ENCODE results near the gene CYTH1.
"Not testable (repeated sequence)": the region's sequence is repeated elsewhere in the genome, so short reads cannot be mapped to it uniquely, and the experiment has no call there.

CYTH1 gene

GRCh38 chr17:78761789-78762406, 20.2 kb downstream of the CYTH1 start:
- DNase-seq (ENCODE audit: low read depth in 2 of 2): no peak

DNA sequence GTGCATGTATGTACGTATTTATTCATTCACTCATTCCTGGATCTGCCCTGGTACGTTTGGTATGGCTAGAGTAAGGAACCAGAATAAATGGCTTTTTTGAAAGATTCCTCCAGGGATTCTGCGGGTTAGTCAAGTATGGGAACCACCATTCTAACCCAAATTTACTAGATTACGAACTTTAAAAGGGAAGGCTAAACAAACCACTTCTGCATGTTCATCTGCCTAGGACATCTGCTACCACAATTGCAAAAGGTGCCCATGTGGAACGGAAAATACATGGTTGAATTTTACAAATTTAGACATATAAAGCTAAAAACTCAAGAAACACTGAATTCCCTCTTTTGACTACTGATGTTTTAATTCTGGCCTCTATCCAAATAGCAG, 22.1 kb downstream of the CYTH1 start:
- no peak for DNase-seq (ENCODE audit: low read depth in 2 of 2)

DNA sequence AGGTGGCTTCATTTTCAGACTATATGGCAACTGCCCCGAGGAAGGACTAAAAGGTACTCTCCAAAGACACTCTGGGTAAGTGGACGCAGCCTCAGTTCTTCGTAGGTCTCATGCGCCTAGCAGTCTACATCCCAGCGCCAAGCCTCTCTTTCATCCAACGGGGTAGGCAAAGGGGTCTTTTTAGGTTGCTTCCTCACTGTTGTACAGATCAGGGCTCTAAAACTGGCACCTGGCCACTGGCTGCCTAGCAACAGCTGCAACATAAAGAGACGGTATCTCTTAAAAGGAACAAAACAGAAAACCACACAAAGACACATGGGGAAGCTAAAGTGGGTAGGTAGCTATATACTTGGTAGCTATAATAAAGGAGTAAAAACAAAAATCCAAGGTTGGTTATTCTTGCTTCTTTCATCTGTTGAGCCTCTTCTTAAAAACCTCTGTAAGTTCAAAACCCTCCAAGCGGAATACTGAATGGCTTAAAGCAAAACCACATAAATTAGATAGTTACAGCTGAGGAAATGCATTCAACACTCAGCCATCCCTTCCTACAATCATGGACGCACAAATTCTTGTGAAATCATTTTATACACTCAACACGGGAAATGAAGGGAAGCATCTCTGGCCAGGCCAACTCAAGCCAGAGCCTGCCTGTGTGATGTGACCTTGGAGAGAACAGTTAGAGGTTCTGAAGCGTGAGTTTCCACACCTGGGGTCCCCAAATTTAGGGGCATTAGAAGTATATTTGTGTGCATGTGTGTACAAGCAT, 22.7 kb downstream of the CYTH1 start:
- no peak for DNase-seq (ENCODE audit: low read depth in 2 of 2)

DNA sequence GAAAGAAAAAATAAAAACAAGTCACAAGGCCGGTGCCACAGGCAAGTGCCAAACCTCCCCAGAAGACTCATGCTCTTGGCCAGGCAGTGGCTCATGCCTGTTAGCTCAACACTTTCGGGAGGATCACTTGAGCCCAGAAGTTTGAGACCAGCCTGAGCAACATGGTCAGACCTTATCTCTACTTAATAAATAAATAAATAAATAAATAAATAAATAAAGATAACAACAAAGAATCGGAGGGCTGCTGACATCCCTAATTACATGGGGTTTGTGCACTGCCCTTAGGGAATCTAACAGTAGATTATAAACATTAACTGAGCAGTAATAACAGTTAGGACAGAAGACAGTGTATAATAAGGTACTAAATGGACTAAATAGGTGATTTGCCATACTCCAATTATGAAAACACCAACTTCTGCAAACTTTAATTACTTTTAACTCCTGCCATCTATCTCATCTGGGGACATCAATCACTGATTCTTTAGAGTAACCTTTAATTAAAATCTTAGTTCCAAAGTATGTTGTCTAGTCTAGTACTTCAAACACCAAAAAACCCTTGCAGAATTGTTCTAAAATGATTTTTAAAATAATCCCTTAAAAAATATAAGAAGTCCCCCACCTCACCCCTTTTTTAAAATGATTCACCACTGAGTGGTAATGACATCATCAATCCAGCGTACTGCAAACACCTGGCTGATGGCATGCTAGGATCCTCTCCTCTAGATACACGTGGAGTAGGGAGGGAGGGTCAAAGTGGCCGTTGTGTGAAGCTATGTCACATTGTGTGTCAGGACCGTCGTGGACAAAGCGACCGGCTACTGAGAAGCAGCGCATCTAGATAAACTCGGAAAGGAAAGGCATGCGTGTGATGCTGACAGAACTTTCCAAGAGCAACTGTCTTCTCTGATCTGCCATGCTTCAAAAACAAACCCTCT, 28.5 kb downstream of the CYTH1 start:
- DNase-seq (ENCODE audit: low read depth in 2 of 2): no peak

- DNase-seq (ENCODE audit: low read depth in 2 of 2): no peak
Measured at GRCh38 chr17:78751447-78752161, 30.5 kb downstream of the CYTH1 start.

DNA sequence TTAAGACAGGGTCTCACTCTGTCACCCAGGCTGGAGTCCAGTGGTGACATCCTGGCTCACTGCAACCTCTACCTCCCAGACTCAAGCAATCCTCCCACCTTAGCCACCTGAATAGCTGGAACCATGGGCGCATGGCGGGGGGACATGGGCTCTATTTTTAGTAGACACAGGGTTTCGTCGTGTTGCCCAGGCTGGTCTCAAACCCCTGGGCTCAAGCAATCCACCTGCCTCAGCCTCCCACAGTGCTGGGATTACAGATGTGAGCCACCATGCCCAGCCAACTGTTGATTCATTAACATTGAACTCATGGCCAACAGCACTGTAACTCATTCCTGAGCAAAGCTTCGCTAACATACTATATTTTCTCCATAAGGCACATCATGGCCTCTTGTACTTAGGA, 31.1 kb downstream of the CYTH1 start:
- DNase-seq (ENCODE audit: low read depth in 2 of 2): not testable (repeated sequence)

- DNase-seq (ENCODE audit: low read depth in 2 of 2): peak; percentile 49 to 65
Measured at GRCh38 chr17:78748730-78749317, 33.2 kb downstream of the CYTH1 start.

DNA sequence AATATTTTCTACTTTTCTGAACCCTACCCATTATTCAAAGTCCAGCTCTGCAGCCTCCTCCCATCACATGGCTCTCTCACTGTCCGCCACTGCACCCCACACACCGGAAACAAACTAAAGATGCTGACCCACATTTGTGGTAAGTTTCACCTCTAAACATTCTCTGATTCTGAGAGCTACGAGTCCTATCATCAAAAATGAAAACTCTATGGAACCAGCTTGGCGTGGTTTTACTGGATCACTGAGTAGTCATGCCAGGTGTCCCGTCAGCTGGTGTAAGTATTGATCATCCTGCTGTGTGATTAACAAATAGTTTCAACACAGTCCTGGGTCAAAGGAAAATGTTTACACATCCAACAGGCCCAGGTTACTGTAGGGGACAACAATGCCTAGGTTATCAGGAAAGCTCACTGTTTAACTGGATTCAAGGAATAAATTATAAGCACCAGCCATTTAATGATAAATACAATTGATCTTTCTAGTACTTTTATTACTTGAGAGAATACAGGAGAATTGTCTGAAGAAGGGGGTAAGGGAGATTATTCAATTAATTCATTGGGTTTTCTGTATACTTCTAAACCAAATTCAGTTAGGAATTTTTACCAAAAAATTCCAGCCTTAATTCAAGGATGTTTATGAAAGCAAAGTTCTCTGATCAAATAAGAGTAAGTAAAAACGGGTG, 33.9 kb downstream of the CYTH1 start:
- DNase-seq (ENCODE audit: low read depth in 2 of 2): no peak

- DNase-seq (ENCODE audit: low read depth in 2 of 2): no peak
Measured at GRCh38 chr17:78747488-78747887, 34.6 kb downstream of the CYTH1 start.

DNA sequence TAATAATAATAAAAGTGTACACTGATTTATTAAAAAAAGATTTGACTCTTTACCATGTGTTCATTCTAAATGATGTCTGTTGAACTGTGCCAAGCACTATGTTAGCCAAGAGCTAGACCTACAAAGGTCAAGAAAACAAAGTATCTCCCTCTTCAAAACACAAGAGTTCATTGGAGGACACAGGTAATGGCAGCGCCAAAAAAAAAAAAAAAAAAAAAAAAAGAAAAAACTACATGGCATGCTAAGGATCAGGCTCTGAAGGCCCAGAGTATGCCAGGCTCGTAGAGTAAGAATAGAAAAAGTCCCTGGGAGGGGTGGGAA, 35.2 kb downstream of the CYTH1 start:
- DNase-seq (ENCODE audit: low read depth in 2 of 2): no peak

DNA sequence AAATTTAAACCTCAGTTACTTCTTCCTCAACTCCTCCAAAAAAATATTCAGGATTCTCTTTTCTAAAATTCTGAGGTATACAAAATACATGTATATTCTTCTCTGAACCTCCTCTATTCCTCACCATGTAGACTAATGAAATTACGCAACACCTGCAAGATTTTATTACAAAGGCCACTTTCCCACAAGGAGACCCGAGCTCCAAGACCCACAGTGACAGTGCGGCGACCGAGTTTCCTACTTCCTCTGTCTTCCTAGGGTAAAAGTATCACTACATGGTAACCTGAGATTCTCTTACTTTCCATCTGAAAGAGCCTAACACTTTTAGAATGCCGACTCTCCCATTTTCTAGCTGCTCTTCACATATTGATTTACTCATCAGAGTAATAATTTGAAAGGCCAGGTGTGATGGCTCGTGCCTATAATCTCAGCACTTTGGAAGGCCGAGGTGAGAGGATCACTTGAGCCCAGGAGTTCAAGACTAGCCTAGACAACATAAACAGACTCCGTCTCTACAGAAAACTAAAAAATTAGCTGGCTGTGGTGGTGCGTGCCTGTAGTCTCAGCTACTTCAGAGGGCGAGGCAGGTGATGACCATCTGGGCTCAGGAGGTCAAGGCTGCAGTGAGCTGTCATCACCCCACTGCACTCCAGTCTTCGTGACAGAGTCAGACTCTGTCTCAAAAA, 35.7 kb downstream of the CYTH1 start:
- no peak for DNase-seq (ENCODE audit: low read depth in 2 of 2)

DNA sequence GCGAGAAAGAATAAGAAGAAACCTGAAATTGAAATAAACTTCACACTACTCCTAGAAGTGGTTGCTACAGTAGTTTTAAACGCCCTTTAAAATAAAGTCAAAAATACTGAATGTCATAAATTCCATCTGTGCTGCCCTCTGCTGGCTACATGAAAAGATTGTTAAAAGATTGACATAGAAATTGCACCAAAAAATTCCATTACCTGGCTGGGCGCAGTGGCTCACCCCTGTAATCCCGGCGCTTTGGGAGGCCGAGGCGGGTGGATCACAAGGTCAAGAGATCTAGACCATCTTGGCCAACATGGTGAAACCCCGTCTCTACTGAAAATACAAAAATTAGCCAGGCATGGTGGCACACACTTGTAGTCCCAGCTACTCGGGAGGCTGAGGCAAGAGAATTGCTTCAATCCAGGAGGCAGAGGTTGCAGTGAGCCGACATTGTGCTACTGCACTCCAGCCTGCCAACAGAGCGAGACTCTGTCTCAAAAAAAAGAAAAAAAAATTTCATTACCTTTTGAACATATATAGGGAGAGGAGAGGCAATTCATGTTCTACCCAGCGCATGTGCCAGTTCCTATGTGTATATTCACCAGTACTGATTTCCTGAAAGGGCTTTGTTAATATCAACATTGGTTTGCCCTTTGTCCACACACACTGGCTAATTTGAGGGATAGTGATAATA, 36.5 kb downstream of the CYTH1 start:
- no peak for DNase-seq (ENCODE audit: low read depth in 2 of 2)

DNA sequence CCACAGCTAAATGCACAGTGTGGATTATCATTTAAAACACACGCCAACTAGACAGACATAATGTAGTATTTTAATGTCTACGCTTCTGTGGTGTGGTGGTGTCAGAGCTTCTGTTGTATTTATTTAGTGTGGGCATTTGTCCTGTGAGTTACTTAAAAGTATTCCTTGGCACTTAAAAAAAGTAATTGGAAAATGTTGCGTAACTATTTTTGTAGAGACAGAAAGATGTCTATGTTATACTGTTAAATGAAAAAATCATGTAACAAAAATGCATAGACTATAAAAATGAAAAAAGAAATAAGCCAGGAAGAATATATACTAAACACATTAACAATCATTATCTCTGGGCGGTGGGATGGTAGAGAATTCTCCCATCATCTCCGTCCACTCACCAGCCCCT, 39.2 kb downstream of the CYTH1 start:
- DNase-seq (ENCODE audit: low read depth in 2 of 2): no peak

DNA sequence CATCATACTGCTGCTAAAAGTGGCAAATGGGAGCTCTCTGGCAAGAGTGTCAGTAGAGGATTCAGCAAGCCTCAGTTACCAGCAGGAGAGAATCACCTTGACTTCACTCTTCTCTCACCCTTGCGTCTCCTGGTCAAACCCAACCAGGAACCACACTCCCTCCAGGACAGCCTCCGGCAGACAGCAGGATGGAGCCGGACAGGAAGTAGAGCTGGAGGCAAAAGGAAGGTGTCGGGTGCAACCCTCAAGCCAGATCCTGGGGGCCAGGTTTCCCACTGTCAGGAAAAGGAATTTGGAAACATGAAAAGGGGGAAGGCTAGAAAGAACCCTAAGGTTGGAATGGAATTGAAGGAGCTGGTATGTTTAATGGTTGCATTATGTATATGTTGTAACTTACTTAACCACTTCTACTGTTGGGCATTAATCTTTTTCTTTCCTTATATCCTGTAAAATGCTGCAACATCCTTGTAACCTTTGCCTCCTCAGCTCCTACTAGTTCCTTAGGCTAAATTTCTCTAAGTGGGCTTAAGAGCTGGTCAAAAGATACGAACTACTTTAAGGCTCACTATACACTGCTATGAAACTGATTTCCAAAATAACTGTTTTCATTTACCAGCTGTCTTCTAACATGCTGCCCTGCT, 40.3 kb downstream of the CYTH1 start:
- DNase-seq (ENCODE audit: low read depth in 2 of 2): no peak

DNA sequence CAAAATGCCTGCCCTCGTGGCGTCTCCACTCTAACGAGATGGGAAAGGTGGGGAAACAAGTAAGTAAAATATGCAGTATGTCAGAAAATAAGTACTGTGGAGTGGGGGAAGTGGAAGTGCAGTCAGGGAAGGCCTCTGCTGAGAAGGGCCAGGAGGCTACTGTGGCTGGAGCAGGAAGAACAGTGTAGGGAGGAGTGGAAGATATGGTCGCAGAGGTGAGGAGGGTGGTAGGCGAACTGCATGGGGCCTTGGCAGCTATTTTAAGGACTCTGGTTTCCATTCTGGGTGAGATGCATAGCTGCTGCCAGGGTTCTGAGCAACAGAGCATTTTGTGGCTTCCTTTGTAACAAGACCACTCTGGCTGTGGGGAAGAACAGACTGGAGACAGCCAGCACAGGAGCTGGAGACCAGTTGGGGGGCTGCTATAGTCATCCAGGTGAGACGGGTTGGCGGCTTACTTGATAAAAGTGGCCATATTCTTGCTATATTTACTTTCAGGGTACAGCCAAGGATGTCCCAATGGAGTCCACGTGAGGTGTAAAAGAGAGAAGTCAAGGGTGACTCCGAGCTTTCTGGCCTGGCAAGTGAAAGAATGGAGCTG, 42.6 kb downstream of the CYTH1 start:
- DNase-seq (ENCODE audit: low read depth in 2 of 2): no peak

DNA sequence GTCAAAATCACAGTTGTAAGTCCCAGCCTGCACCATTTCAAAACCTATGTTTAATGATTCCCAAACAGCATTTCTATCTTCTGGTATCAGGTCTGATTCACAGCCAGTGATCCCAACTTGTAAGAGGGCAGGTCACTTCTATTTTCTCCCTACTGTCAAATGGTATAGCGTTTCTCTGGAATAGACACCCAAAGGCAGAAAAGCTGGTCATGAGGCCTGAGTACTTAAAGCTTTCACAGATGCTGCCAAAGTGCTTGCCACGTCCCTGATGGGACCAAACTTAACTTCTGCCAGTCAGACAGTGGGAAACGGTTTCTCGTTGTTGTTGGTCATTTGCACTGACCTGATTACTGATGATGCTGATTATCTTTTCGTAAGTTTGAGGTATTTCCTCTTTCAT, 43.4 kb downstream of the CYTH1 start:
- DNase-seq (ENCODE audit: low read depth in 2 of 2): no peak

DNA sequence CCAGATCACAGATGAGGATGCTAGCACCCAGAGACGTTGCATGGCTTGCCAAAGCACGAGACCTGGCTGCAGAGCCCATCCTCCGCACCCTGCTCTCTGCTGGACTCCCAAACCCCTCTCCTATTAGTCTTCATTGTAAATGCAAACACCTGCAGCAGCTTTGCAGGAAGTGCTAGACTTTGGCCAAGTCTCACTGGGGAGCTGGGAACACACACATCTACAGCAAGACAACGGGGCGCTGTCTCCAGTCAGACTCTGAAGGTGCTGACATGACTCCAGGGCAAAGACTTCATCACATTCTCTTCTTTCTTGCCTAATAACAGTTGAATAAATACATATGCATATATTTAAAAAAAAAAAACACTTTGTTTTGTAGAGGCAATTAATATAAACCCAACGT, 43.8 kb downstream of the CYTH1 start:
- no peak for DNase-seq (ENCODE audit: low read depth in 2 of 2)

DNA sequence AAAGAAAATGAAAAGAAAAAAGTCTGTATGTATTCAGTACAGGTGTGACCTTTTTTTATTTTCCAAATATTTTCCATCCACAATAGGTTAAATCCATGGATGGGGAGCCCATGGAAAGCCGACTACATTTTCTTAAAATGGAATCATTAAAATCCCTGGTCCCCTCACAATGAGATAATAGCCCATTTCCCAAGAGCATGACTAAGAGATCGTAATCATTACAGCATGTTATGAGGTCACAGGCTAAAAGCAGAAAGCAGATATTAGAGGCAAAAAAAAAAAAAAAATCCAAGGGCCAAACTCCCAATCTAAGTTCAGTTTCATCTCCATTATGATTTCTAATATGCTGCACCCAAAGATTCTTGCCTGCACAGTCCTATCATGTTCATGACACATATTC, 44.7 kb downstream of the CYTH1 start:
- no peak for DNase-seq (ENCODE audit: low read depth in 2 of 2)

DNA sequence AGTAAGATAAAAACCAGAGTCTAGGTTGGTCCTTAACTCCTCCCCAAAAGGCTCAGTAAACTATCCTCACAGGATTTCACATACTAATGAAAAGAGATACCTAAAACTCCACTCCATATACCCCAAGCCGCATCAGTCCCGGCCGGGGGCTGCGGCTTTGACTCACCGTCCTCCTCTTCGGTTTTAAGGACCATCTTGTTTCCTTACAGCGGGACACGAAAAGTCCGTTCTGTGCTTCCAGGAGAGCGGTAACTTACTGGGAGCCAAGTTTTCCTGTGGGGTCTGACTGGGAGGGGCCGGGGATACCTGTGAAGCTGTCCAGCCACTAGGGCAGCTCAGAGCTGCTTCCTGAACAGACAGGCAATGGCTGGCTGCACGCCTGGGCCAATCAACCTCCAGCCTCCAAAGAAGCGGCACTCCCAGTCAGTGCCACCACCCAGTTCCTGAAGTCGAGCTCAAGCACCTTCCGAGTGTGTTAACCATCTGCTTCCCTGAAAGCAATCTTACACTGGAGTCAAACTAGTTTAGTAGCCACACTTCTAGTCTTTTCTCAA, 45.5 kb downstream of the CYTH1 start:
- no peak for DNase-seq (ENCODE audit: low read depth in 2 of 2)
